ENCODE data around the gene NRG3.

NRG3 gene

DNA sequence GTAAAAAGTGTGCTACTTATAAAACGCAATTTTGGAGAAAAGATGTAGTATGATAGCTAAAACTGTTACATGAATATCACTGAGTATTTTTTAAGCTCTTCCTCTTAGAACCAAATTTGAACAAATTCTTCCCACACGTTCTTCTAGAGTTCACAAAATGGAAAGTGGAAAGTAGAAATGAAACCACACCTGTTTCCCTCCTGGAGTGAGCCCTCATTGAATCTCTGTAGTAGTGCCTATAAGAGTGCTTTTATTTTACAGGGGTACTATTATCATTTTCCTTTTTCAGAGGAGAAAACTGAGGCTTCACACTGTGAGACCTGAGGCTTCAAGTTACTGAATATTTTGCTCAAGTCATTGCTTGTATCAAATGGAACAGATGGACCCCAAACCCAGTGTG, 393.0 kb downstream of the NRG3 start:
- no peak overlapping the region for H3K4me3 ChIP-seq
- no peak overlapping the region for H3K27ac ChIP-seq
- TF ChIP-seq, protein P1, sequence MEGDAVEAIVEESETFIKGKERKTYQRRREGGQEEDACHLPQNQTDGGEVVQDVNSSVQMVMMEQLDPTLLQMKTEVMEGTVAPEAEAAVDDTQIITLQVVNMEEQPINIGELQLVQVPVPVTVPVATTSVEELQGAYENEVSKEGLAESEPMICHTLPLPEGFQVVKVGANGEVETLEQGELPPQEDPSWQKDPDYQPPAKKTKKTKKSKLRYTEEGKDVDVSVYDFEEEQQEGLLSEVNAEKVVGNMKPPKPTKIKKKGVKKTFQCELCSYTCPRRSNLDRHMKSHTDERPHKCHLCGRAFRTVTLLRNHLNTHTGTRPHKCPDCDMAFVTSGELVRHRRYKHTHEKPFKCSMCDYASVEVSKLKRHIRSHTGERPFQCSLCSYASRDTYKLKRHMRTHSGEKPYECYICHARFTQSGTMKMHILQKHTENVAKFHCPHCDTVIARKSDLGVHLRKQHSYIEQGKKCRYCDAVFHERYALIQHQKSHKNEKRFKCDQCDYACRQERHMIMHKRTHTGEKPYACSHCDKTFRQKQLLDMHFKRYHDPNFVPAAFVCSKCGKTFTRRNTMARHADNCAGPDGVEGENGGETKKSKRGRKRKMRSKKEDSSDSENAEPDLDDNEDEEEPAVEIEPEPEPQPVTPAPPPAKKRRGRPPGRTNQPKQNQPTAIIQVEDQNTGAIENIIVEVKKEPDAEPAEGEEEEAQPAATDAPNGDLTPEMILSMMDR (IDR thresholded peaks at IDR 0.05), result no peak
- DNase-seq (ENCODE audit: low spot score), result no peak

DNA sequence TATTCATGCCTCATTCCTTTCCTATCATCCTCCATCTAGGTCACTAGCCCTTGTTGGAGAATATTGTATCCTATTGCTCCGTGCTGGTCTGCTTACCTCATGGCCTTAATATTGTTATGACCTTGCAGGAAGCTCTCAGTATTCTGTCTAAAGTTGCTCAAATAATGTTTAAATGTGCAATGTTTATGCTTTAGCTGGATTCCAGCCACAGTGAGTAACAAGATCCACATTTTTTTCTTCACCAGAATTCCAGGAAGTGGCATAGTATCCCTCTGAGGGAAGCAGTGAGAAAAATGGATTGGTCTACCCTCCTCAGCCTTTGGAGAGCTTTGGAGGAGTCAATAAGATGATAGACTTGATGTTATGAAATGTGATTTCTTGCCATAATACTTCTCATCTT, 402.6 kb downstream of the NRG3 start:
- DNase-seq (ENCODE audit: low spot score), result no peak
- H3K27ac ChIP-seq, result no peak overlapping the region

GRCh38 chr10:82278401-82279182, 403.6 kb downstream of the NRG3 start:
- Histone ChIP-seq H3K27ac (no peak overlapping the region), H3K4me3 (no peak overlapping the region)
- TF ChIP-seq, protein P1 (IDR thresholded peaks at IDR 0.05), result no peak
- no peak for DNase-seq (ENCODE audit: low spot score)

More for the DNA sequence above, 402.6 kb downstream of the NRG3 start:
- TF ChIP-seq, protein P1 (IDR thresholded peaks at IDR 0.05), result no peak
- H3K4me3 ChIP-seq, result no peak overlapping the region

DNA sequence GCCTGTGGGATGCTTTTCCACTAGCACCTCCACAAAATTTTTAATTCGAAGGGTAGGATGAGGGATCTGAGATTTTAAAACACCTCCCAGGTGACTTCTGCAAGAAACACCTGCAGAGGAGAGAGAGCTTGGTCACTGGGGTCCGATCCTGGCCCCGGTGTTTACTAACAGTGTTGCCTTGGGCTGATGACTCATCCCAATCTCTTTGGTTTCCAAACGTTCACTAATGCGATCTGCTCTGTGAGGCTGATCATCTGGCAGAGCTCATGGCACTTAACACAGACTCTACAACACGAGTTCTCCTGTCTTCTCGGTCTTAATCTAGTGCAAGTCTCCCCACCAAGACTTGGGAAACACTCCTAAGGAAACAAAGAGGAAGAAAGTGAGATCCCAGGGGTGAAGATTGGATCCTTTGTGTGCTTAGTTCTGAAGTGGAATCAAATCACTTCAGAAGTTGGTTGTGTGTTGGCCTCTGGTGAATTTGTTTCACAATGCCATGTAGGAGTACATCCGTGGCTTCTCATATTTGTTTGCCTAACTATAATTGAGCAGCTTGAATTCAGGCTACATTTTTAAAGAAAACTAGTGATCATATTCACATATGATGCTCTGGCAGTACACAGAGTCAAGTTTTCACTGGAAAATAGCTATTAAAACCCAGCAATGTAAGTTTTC, 407.9 kb downstream of the NRG3 start:
- Histone ChIP-seq H3K27ac (no peak overlapping the region), H3K4me3 (no peak overlapping the region)
- TF ChIP-seq, protein P1 (IDR thresholded peaks at IDR 0.05), result no peak
- DNase-seq (ENCODE audit: low spot score), result no peak

GRCh38 chr10:82284180-82284579, 409.2 kb downstream of the NRG3 start:
- TF ChIP-seq, protein P1 (IDR thresholded peaks at IDR 0.05), result no peak
- DNase-seq (ENCODE audit: low spot score), result no peak
- Histone ChIP-seq H3K27ac (no peak overlapping the region), H3K4me3 (no peak overlapping the region)

GRCh38 chr10:82288461-82288881, 413.5 kb downstream of the NRG3 start:
- H3K27ac ChIP-seq, result no peak overlapping the region
- no peak overlapping the region for H3K4me3 ChIP-seq
- TF ChIP-seq, protein P1 (IDR thresholded peaks at IDR 0.05), result no peak
- DNase-seq (ENCODE audit: low spot score), result no peak

- TF ChIP-seq, protein P1 (IDR thresholded peaks at IDR 0.05), result no peak
- no peak for DNase-seq (ENCODE audit: low spot score)
- no peak overlapping the region for H3K4me3 ChIP-seq
These were observed 415.0 kb downstream of the NRG3 start for GRCh38 chr10:82289945-82290344.

More at GRCh38 chr10:82289945-82290344, 415.0 kb downstream of the NRG3 start:
- H3K27ac ChIP-seq, result no peak overlapping the region
